GM12878 (cell line): ENCODE data around the gene TBC1D24. TPM values are rescaled to one million over a fixed set of nuclear protein-coding genes. Genes with fewer than 3 reads are reported as not detected.

Source experiments
- ATAC-seq: fragments of 200-7000 bp; cut with Tn5 transposase; 3 replicates; pipeline ENCODE4 v1.9.1; 2020; ENCODE audit warnings: mild to moderate bottlenecking, moderate library complexity
- BruUV-seq: library from RNA; stranded (reverse); fragments of 400-500 nt; replicated peaks from 2 replicates; lab custom pipeline; 2021; lab: Mats Ljungman, UMichigan
- CTCF ChIA-PET: fragments of 300-600 bp; sonication (Branson Sonifier 250); formaldehyde crosslinking; extraction: SDS; loops from one replicate; lab custom pipeline; 2021; ENCODE audit warnings: inconsistent platforms; lab: Yijun Ruan, JAX
- POLR2A ChIA-PET: fragments of 350-600 bp; formaldehyde crosslinking; extraction: SDS; loops from one replicate; lab custom pipeline; 2021; ENCODE audit warnings: inconsistent platforms; lab: Charles Lee
- RAD21 ChIA-PET: fragments of 300-600 bp; sonication (Branson Sonifier 250); formaldehyde crosslinking; loops from one replicate; lab custom pipeline; 2023; ENCODE audit warnings: antibody characterized with exemption; ENCODE audit not compliant: unreplicated experiment; lab: Charles Lee
- SMC1A ChIA-PET: fragments of 300-600 bp; sonication (Branson Sonifier 250); formaldehyde crosslinking; loops from one replicate; lab custom pipeline; 2023; ENCODE audit not compliant: unreplicated experiment, uncharacterized antibody; lab: Charles Lee
- DNase-seq: peaks from one replicate; pipeline ENCODE4 v3.0.0-alpha.2; 2011; ENCODE audit warnings: low read depth, low spot score
- FAIRE-seq: peaks from 3 replicates; lab custom pipeline; 2011; peaks lifted over from hg19 to GRCh38; lab: Jason Lieb, UNC
- H2AFZ ChIP-seq: 2 replicates; pipeline ENCODE4 v1.6.0; 2011; ENCODE audit warnings: low read depth, low read length, control low read depth; ENCODE audit not compliant: control insufficient read depth
- H3K27ac ChIP-seq: 2 replicates; pipeline ENCODE4 v1.5.1; 2011; ENCODE audit warnings: control low read depth; ENCODE audit not compliant: control insufficient read depth, insufficient read depth
- H3K27me3 ChIP-seq, 2 experiments: replicated peaks in 1 of 2; 2 replicates each; pipeline versions ENCODE4 v1.6.0 to v1.6.1; 2011; ENCODE audit warnings: low read length in 1 of 2; ENCODE audit not compliant: control insufficient read depth in 2 of 2, insufficient read depth in 2 of 2
- H3K36me3 ChIP-seq, 2 experiments: 2 replicates each; pipeline ENCODE4 v1.5.1; 2011; ENCODE audit warnings: low read length in 1 of 2; ENCODE audit not compliant: control insufficient read depth in 2 of 2, insufficient read depth in 2 of 2
- H3K4me1 ChIP-seq: 2 replicates; pipeline ENCODE4 v1.6.1; 2011; ENCODE audit warnings: mild to moderate bottlenecking, low read length, moderate library complexity, mixed read lengths; ENCODE audit not compliant: control insufficient read depth, insufficient read depth
- H3K4me2 ChIP-seq: 2 replicates; pipeline ENCODE4 v1.6.0; 2011; ENCODE audit warnings: control low read depth; ENCODE audit not compliant: control insufficient read depth, insufficient read depth
- H3K4me3 ChIP-seq: fragments of 200-600 bp; sonication (generic); 2 replicates; pipeline ENCODE4 v1.5.1; 2016
- H3K79me2 ChIP-seq: 2 replicates; pipeline ENCODE4 v1.6.0; 2011; ENCODE audit warnings: low read length; ENCODE audit not compliant: control insufficient read depth, insufficient read depth
- H3K9ac ChIP-seq: 2 replicates; pipeline ENCODE4 v1.8.0; 2011; ENCODE audit warnings: low read length, control low read depth, mixed read lengths; ENCODE audit not compliant: control insufficient read depth, insufficient read depth
- H3K9me3 ChIP-seq: replicated peaks from 3 replicates; pipeline ENCODE4 v1.5.1; 2011; ENCODE audit warnings: mild to moderate bottlenecking, low read length; ENCODE audit not compliant: control insufficient read depth, insufficient read depth
- H4K20me1 ChIP-seq: 2 replicates; pipeline ENCODE4 v1.6.0; 2011; ENCODE audit not compliant: control insufficient read depth, insufficient read depth
- CREB1 ChIP-seq: IDR thresholded peaks from 2 replicates; pipeline ENCODE4 v1.6.1; 2012; ENCODE audit warnings: low read depth, mild to moderate bottlenecking, inconsistent platforms
- DPF2 ChIP-seq: fragments of 450-650 bp; IDR thresholded peaks from 2 replicates; pipeline ENCODE4 v1.6.1; 2017; ENCODE audit warnings: mild to moderate bottlenecking
- EED ChIP-seq: sonication (generic); IDR thresholded peaks from 2 replicates; pipeline ENCODE4 v1.6.1; 2016; ENCODE audit warnings: antibody characterized with exemption, low read depth
- GATAD2B ChIP-seq: fragments of 450-650 bp; conservative IDR thresholded peaks from 2 replicates; pipeline ENCODE4 v1.6.1; 2017; ENCODE audit warnings: low read depth, mild to moderate bottlenecking, moderate library complexity
- IKZF1 ChIP-seq: fragments of 450-650 bp; conservative IDR thresholded peaks from 2 replicates; pipeline ENCODE4 v1.6.1; 2017; ENCODE audit warnings: antibody characterized with exemption, mild to moderate bottlenecking
- LARP7 ChIP-seq: fragments of 450-650 bp; IDR thresholded peaks from 2 replicates; pipeline ENCODE4 v1.6.1; 2017; ENCODE audit warnings: mild to moderate bottlenecking
- MLLT1 ChIP-seq: fragments of 450-650 bp; IDR thresholded peaks from 2 replicates; pipeline ENCODE4 v1.6.1; 2016; ENCODE audit warnings: mild to moderate bottlenecking
- MXI1 ChIP-seq: fragments of 150-350 bp; IDR thresholded peaks from 2 replicates; pipeline ENCODE4 v1.6.1; 2011; ENCODE audit warnings: low read depth, mild to moderate bottlenecking, inconsistent platforms, low read length, improper control_type of control experiment
- NBN ChIP-seq: fragments of 450-650 bp; IDR thresholded peaks from 2 replicates; pipeline ENCODE4 v1.6.1; 2016
- SMC3 ChIP-seq: IDR thresholded peaks from 2 replicates; pipeline ENCODE4 v1.6.1; 2011; ENCODE audit warnings: low read length, improper control_type of control experiment, borderline replicate concordance
- USF2 ChIP-seq: IDR thresholded peaks from 2 replicates; pipeline ENCODE4 v1.6.1; 2011; ENCODE audit warnings: low read depth, low read length, improper control_type of control experiment, borderline replicate concordance
- ZNF217 ChIP-seq: fragments of 450-650 bp; IDR thresholded peaks from 2 replicates; pipeline ENCODE4 v1.6.1; 2017; ENCODE audit warnings: antibody characterized with exemption, mild to moderate bottlenecking
- WGBS: methylation state at CpG from one replicate; pipeline ENCODE4 v1.1.6; 2016; ENCODE audit warnings: low lambda C conversion rate; ENCODE audit not compliant: insufficient replicate concordance, insufficient coverage; ENCODE audit errors: missing lambda C conversion rate; 5-methylcytosine and 5-hydroxymethylcytosine counted together
- in situ Hi-C: fragments of 300-500 bp; cut with MboI; formaldehyde crosslinking; loops from 9 replicates; pipeline ENCODE4 v1.14.3; 2018; ENCODE audit warnings: mixed read lengths
- intact Hi-C: fragments of 100-400 bp; cut with micrococcal nuclease; formaldehyde crosslinking; loops from one replicate; pipeline ENCODE4 v1.14.2; 2022; ENCODE audit not compliant: unreplicated experiment
- polyA plus RNA-seq, 11 experiments: library from polyadenylated mRNA; depleted of rRNA in 4 of 11; unstranded in 6 of 11; stranded (reverse) in 5 of 11; fragments of >200 nt; fragmentation: Nextera tagmentation in 4 of 11; fragmentation: Illumina TruSeq in 1 of 11; extraction: Ambion mirVana in 4 of 11; extraction: Trizol in 1 of 11; gene quantifications; 1 replicate in 1 of 11; 2 replicates in 10 of 11; pipeline versions ENCODE4 v1.2.1 to v1.2.3, GENCODE V29; 2011 to 2016; ENCODE audit warnings: inconsistent platforms in 2 of 11, missing spikeins in 2 of 11, low read depth in 1 of 11
- total RNA-seq, 4 experiments: library from RNA; depleted of rRNA in 3 of 4; stranded (reverse); fragments of >200 nt in 3 of 4; fragmentation: Illumina TruSeq in 1 of 4; extraction: Trizol in 1 of 4; gene quantifications; 2 replicates each; pipeline versions ENCODE4 v1.2.1 to v1.2.3, GENCODE V29; 2013 to 2021
- TF ChIP-seq, protein P1 (sequence below): fragments of 450-650 bp; conservative IDR thresholded peaks from 2 replicates; pipeline ENCODE4 v1.6.1; 2017; ENCODE audit warnings: mild to moderate bottlenecking, moderate library complexity
- TF ChIP-seq, protein P2 (sequence below): IDR thresholded peaks from 2 replicates; pipeline ENCODE4 v1.6.1; 2012; ENCODE audit warnings: low read depth, low read length, improper control_type of control experiment
- TF ChIP-seq, protein P3 (sequence below): fragments of 450-650 bp; IDR thresholded peaks from 2 replicates; pipeline ENCODE4 v1.6.1; 2017; ENCODE audit warnings: mild to moderate bottlenecking, moderate library complexity

The TBC1D24 gene
- total and polyA plus RNA-seq, 10 of the 15 experiments (the other 5 are each of a cell fraction or from before 2014, with no cell fraction given): 1.1 to 9.6 (median 4.5) TPM

GRCh38 chr16:2428784-2429033 is 46.2 kb upstream of the TBC1D24 start:
- H3K27me3 ChIP-seq: no peaks in the 10 kb centered on the region
- ChIA-PET SMC1A (interaction anchor here (0.8 to 1.8 kb wide), 2 partner anchors 39 to 60 kb away, joined by 3 to 8 read pairs; no protein-coding TSS in a partner anchor), CTCF (interaction anchor here (0.9 to 4.2 kb wide), 5 partner anchors 11 to 177 kb away, joined by 3 to 20 read pairs (median 5); partner anchors contain the start of gene ECI1), POLR2A (interaction anchor here (1.5 to 2.3 kb wide), 4 partner anchors 13 to 177 kb away, joined by 3 to 9 read pairs (median 5); partner anchors contain the start of gene ECI1), RAD21 (interaction anchor here (2.5 kb wide), 2 partner anchors 46 to 58 kb away, joined by 8 to 21 read pairs; partner anchors contain the start of gene TBC1D24)
- H3K79me2 ChIP-seq: peaks cover 28% of the 10 kb centered on the region
- peak overlapping the region; percentile 84 for H3K4me3 ChIP-seq
- H3K9ac ChIP-seq: peak overlapping the region; percentile 70
- no TSS peak for BruUV-seq
- peak overlapping the region; percentile 82 for H3K27ac ChIP-seq
- H3K4me2 ChIP-seq: peak overlapping the region; percentile 62
- in situ Hi-C loops (no loop called here), intact Hi-C loops (loop anchor here (1.0 kb wide), 1 partner anchor 88 kb away; the partner anchor contains the start of gene ABCA3)
- H3K4me1 ChIP-seq: peaks cover 6% of the 10 kb centered on the region
- peaks cover 12 to 14% of the 10 kb centered on the region in 2 experiments; a peak in 3 of 4 replicates for H3K36me3 ChIP-seq
- FAIRE-seq (no peak), ATAC-seq (peak; percentile 66), DNase-seq (no peak)
- 0% methylated on average over 22 of the region's 24 CpGs for WGBS
- no peaks in the 10 kb centered on the region for H3K9me3 ChIP-seq
- peak overlapping the region; percentile 99 for H2AFZ ChIP-seq
- no peaks in the 10 kb centered on the region for H4K20me1 ChIP-seq
- TF ChIP-seq DPF2 (peak; percentile 28; the same call in 1 of the 2 replicates), MXI1 (0 out of 2 replicates have a peak, but pooled peaks have one; percentile 9), GATAD2B (peak; percentile 80), EED (0 out of 2 replicates have a peak, but pooled peaks have one; percentile 28), LARP7 (peak; percentile 25; the same call in 1 of the 2 replicates), ZNF217 (no peak), IKZF1 (peak; percentile 88), CREB1 (no peak), NBN (0 out of 2 replicates have a peak, but pooled peaks have one; percentile 20), MLLT1 (no peak), SMC3 (0 out of 2 replicates have a peak, but pooled peaks have one; percentile 0), USF2 (no peak)
- TF ChIP-seq, protein P1, sequence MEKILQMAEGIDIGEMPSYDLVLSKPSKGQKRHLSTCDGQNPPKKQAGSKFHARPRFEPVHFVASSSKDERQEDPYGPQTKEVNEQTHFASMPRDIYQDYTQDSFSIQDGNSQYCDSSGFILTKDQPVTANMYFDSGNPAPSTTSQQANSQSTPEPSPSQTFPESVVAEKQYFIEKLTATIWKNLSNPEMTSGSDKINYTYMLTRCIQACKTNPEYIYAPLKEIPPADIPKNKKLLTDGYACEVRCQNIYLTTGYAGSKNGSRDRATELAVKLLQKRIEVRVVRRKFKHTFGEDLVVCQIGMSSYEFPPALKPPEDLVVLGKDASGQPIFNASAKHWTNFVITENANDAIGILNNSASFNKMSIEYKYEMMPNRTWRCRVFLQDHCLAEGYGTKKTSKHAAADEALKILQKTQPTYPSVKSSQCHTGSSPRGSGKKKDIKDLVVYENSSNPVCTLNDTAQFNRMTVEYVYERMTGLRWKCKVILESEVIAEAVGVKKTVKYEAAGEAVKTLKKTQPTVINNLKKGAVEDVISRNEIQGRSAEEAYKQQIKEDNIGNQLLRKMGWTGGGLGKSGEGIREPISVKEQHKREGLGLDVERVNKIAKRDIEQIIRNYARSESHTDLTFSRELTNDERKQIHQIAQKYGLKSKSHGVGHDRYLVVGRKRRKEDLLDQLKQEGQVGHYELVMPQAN: peak; percentile 46
- TF ChIP-seq, protein P2, sequence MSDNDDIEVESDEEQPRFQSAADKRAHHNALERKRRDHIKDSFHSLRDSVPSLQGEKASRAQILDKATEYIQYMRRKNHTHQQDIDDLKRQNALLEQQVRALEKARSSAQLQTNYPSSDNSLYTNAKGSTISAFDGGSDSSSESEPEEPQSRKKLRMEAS: peak; percentile 13; the same call in 1 of the 2 replicates
- TF ChIP-seq, protein P3, sequence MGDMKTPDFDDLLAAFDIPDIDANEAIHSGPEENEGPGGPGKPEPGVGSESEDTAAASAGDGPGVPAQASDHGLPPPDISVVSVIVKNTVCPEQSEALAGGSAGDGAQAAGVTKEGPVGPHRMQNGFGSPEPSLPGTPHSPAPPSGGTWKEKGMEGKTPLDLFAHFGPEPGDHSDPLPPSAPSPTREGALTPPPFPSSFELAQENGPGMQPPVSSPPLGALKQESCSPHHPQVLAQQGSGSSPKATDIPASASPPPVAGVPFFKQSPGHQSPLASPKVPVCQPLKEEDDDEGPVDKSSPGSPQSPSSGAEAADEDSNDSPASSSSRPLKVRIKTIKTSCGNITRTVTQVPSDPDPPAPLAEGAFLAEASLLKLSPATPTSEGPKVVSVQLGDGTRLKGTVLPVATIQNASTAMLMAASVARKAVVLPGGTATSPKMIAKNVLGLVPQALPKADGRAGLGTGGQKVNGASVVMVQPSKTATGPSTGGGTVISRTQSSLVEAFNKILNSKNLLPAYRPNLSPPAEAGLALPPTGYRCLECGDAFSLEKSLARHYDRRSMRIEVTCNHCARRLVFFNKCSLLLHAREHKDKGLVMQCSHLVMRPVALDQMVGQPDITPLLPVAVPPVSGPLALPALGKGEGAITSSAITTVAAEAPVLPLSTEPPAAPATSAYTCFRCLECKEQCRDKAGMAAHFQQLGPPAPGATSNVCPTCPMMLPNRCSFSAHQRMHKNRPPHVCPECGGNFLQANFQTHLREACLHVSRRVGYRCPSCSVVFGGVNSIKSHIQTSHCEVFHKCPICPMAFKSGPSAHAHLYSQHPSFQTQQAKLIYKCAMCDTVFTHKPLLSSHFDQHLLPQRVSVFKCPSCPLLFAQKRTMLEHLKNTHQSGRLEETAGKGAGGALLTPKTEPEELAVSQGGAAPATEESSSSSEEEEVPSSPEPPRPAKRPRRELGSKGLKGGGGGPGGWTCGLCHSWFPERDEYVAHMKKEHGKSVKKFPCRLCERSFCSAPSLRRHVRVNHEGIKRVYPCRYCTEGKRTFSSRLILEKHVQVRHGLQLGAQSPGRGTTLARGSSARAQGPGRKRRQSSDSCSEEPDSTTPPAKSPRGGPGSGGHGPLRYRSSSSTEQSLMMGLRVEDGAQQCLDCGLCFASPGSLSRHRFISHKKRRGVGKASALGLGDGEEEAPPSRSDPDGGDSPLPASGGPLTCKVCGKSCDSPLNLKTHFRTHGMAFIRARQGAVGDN: 0 out of 2 replicates have a peak, but pooled peaks have one; percentile 15
